Thoracic aorta (tissue), 2 donors: ENCODE results near the gene MSRB3. TPM values are rescaled to one million over a fixed set of nuclear protein-coding genes. Genes with fewer than 3 reads are reported as not detected.

ENCODE experiments used
- ATAC-seq: fragments of 150-250 bp; one replicate; pipeline ENCODE4 v1.8.0; 2017; ENCODE audit warnings: low read depth; ENCODE audit not compliant: insufficient number of reproducible peaks, low FRiP score
- DNase-seq: peaks from one replicate; pipeline ENCODE4 v3.0.0-alpha.2; 2020; ENCODE audit warnings: low spot score
- H3K27ac ChIP-seq, 2 donors: fragments of 200-600 bp; sonication (generic); 1 replicate in 1 of 2; 2 replicates in 1 of 2; pipeline ENCODE4 v1.5.1; 2016; ENCODE audit warnings: mild to moderate bottlenecking in 2 of 2, moderate library complexity in 2 of 2
- H3K27me3 ChIP-seq: fragments of 200-600 bp; sonication (generic); replicated peaks from 2 replicates; pipeline ENCODE4 v1.6.0; 2016; ENCODE audit warnings: mild to moderate bottlenecking; ENCODE audit not compliant: insufficient read depth
- H3K36me3 ChIP-seq: fragments of 200-600 bp; sonication (generic); one replicate; pipeline ENCODE4 v1.5.1; 2016
- H3K4me1 ChIP-seq, 2 donors: fragments of 200-600 bp; sonication (generic); 1 replicate in 1 of 2; 2 replicates in 1 of 2; pipeline versions ENCODE4 v1.5.1 to v1.6.0; 2016; ENCODE audit warnings: low read depth in 2 of 2, mild to moderate bottlenecking in 1 of 2; ENCODE audit not compliant: control insufficient read depth in 1 of 2
- H3K4me3 ChIP-seq: fragments of 200-600 bp; sonication (generic); 2 replicates; pipeline ENCODE4 v1.5.1; 2016; ENCODE audit warnings: mild to moderate bottlenecking
- H3K9me3 ChIP-seq: fragments of 200-600 bp; sonication (generic); 2 replicates; pipeline ENCODE4 v1.5.1; 2016
- CTCF ChIP-seq: fragments of 200-600 bp; sonication (generic); IDR thresholded peaks from one replicate; pipeline ENCODE4 v1.5.1; 2019; ENCODE audit warnings: antibody characterized with exemption
- total RNA-seq, 2 donors: library from RNA; depleted of rRNA; stranded (reverse); fragments of >200 nt; gene quantifications; one replicate each; pipeline versions ENCODE4 v1.1.0 to v1.2.3, GENCODE V29; 2016

The MSRB3 gene
- total RNA-seq, 2 donors from 2014 or later: 221 to 232 TPM

DNA sequence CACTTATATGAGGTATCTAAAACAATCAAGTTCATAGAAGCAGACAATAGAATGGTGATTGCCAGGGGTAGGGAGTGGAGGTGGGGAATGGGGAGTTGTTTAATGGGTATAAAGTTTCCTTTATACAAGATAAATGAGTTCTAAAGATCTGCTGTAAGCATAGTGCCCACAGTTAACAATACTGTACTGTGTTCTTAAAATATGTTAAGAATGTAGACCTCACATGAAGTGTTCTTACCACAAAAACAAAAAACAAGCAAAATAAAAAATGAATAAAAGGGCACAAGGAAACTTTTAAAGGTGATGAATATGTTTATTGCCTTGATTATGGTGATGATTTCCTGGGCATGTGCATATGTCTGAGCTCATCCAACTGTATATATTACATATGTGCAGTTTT lies 211.8 kb downstream of the MSRB3 start:
- Histone ChIP-seq H3K36me3 (no peaks in the 10 kb centered on the region), H3K4me1 (peaks cover 0 to 11% of the 10 kb centered on the region in 2 donors), H3K27ac (no peak overlapping the region), H3K4me3 (no peak overlapping the region), H3K9me3 (no peaks in the 10 kb centered on the region), H3K27me3 (no peaks in the 10 kb centered on the region)
- DNase-seq: no peak
- ATAC-seq: no peak
- no peak for TF ChIP-seq CTCF

GRCh38 chr12:65492998-65493912 lies 214.8 kb downstream of the MSRB3 start:
- Histone ChIP-seq H3K36me3 (no peaks in the 10 kb centered on the region), H3K4me1 (peaks cover 0 to 11% of the 10 kb centered on the region in 2 donors), H3K4me3 (no peak overlapping the region), H3K27me3 (no peaks in the 10 kb centered on the region), H3K27ac (no peak overlapping the region), H3K9me3 (no peaks in the 10 kb centered on the region)
- no peak for DNase-seq
- no peak for ATAC-seq
- no peak for TF ChIP-seq CTCF

DNA sequence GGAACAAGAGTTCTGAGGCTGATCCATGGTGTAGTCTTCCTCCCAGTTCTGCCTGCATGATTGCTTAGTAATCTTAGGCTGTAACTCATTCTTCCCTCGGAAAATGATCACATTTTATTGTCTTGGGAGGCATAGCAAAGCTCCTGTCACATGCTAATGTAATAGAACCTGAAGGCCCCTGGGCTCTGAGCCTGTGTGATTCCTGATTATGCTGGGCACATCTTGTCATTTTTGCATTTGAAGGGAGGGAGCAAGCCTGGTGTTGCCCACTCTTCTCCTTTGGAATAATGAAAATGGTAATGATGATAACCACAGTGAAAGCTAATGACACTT lies 215.4 kb downstream of the MSRB3 start:
- DNase-seq (no peak), ATAC-seq (no peak)
- Histone ChIP-seq H3K27me3 (no peaks in the 10 kb centered on the region), H3K9me3 (no peaks in the 10 kb centered on the region), H3K4me1 (peaks cover 0 to 11% of the 10 kb centered on the region in 2 donors), H3K36me3 (no peaks in the 10 kb centered on the region), H3K4me3 (no peak overlapping the region), H3K27ac (no peak overlapping the region)
- no peak for TF ChIP-seq CTCF

DNA sequence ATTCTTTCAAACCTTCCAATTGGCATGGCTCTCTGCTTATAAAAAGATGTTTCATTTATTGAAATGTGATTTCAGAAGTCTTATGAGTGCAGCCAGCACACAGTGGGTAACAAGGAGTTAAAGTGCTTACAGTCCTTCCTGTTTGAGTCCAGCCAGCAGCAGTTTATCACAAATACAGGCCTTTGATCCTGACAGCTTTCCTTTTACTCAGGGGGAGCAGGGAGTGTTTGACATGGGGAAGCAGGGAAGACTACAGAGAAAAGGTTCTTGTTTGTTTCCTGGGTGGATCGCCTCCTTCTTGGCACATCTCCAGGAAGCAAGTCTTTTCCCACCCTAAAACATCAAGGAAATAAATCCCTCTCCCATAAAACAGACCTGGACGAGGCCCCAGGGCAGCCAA lies 216.1 kb downstream of the MSRB3 start:
- H3K27ac ChIP-seq: no peak overlapping the region
- H3K9me3 ChIP-seq: no peaks in the 10 kb centered on the region
- no peak overlapping the region for H3K4me3 ChIP-seq
- TF ChIP-seq CTCF: no peak
- H3K36me3 ChIP-seq: no peaks in the 10 kb centered on the region
- no peaks in the 10 kb centered on the region for H3K27me3 ChIP-seq
- DNase-seq (no peak), ATAC-seq (no peak)
- H3K4me1 ChIP-seq: peaks cover 0 to 11% of the 10 kb centered on the region in 2 donors

- no peaks in the 10 kb centered on the region for H3K9me3 ChIP-seq
- ATAC-seq (no peak), DNase-seq (no peak)
- TF ChIP-seq CTCF: no peak
- H3K27ac ChIP-seq: no peak overlapping the region
- H3K4me1 ChIP-seq: peaks cover 0 to 13% of the 10 kb centered on the region in 2 donors
- no peaks in the 10 kb centered on the region for H3K27me3 ChIP-seq
- H3K36me3 ChIP-seq: no peaks in the 10 kb centered on the region
- H3K4me3 ChIP-seq: no peak overlapping the region
Measured at GRCh38 chr12:65495233-65495632, 216.8 kb downstream of the MSRB3 start.
